CD14-positive monocyte (primary cell): ENCODE measurements around the gene HDAC6. TPM values are rescaled to one million over a fixed set of nuclear protein-coding genes. Genes with fewer than 3 reads are reported as not detected.

Experiments used
- DNase-seq, 3 donors: peaks; one replicate each; pipeline ENCODE4 v3.0.0-alpha.2; 2011 to 2022
- H2AFZ ChIP-seq: 2 replicates; pipeline ENCODE4 v1.6.0; 2012; ENCODE audit warnings: mild to moderate bottlenecking, low read depth, low read length, inconsistent platforms; ENCODE audit not compliant: insufficient read depth, poor library complexity, severe bottlenecking
- H3K27ac ChIP-seq, 2 donors: 1 replicate in 1 of 2; 2 replicates in 1 of 2; pipeline ENCODE4 v1.5.1; 2012 to 2013; ENCODE audit warnings: low read length in 2 of 2, control low read depth in 1 of 2, inconsistent platforms in 1 of 2, low read depth in 1 of 2, mild to moderate bottlenecking in 1 of 2
- H3K27me3 ChIP-seq, 2 donors: one replicate each; pipeline versions ENCODE4 v1.6.0 to v1.6.1; 2011 to 2013; ENCODE audit warnings: low read length in 2 of 2; ENCODE audit not compliant: control insufficient read depth in 2 of 2, insufficient read depth in 2 of 2
- H3K36me3 ChIP-seq, 2 donors: replicated peaks in 1 of 2; 1 replicate in 1 of 2; 2 replicates in 1 of 2; pipeline versions ENCODE4 v1.5.1 to v1.6.1; 2012 to 2013; ENCODE audit warnings: low read length in 2 of 2, control low read depth in 1 of 2, inconsistent platforms in 1 of 2, mild to moderate bottlenecking in 1 of 2; ENCODE audit not compliant: insufficient read depth in 2 of 2, control insufficient read depth in 1 of 2
- H3K4me1 ChIP-seq, 2 donors: 1 replicate in 1 of 2; 2 replicates in 1 of 2; pipeline versions ENCODE4 v1.5.1 to v1.6.1; 2012 to 2013; ENCODE audit warnings: low read length in 2 of 2, control low read depth in 1 of 2, inconsistent platforms in 1 of 2, mild to moderate bottlenecking in 1 of 2, moderate library complexity in 1 of 2; ENCODE audit not compliant: insufficient read depth in 2 of 2, control insufficient read depth in 1 of 2
- H3K4me2 ChIP-seq: replicated peaks from 2 replicates; pipeline ENCODE3; 2012; ENCODE audit warnings: low read length, moderate library complexity, mild to moderate bottlenecking; ENCODE audit not compliant: poor library complexity, severe bottlenecking; ENCODE audit errors: extremely low read depth
- H3K4me3 ChIP-seq, 3 experiments: fragments of 200-600 bp in 1 of 3; sonication (generic) in 1 of 3; replicated peaks in 1 of 3; 1 replicate in 2 of 3; 2 replicates in 1 of 3; pipeline ENCODE4 v1.5.1; 2011 to 2013; ENCODE audit warnings: low read length in 3 of 3, mild to moderate bottlenecking in 3 of 3, control low read depth in 2 of 3, low read depth in 2 of 3, inconsistent platforms in 1 of 3, moderate library complexity in 1 of 3
- H3K79me2 ChIP-seq: 2 replicates; pipeline ENCODE4 v1.6.0; 2012; ENCODE audit warnings: mild to moderate bottlenecking, control low read depth, inconsistent platforms, low read length, moderate library complexity; ENCODE audit not compliant: insufficient read depth
- H3K9ac ChIP-seq: 2 replicates; pipeline ENCODE4 v1.6.0; 2017; ENCODE audit warnings: low read length, mild to moderate bottlenecking; ENCODE audit not compliant: insufficient read depth, poor library complexity, severe bottlenecking
- H3K9me3 ChIP-seq, 2 donors: replicated peaks in 1 of 2; 1 replicate in 1 of 2; 2 replicates in 1 of 2; pipeline versions ENCODE4 v1.5.1 to v1.6.1; 2012 to 2013; ENCODE audit warnings: low read length in 2 of 2, control low read depth in 1 of 2; ENCODE audit not compliant: control insufficient read depth in 1 of 2, insufficient read depth in 1 of 2
- H4K20me1 ChIP-seq: 2 replicates; pipeline ENCODE4 v1.6.0; 2012; ENCODE audit warnings: mild to moderate bottlenecking, low read length, control low read depth, moderate library complexity; ENCODE audit not compliant: insufficient read depth
- H3K27ac Mint-ChIP-seq, 7 donors: one replicate each; pipeline ENCODE4 v1.8.0; 2020; ENCODE audit warnings: mild to moderate bottlenecking in 7 of 7, mixed read lengths in 7 of 7, moderate library complexity in 6 of 7, inconsistent platforms in 2 of 7
- H3K27me3 Mint-ChIP-seq, 3 donors: one replicate each; pipeline ENCODE4 v1.8.0; 2021 to 2022; ENCODE audit warnings: low read depth in 3 of 3, mild to moderate bottlenecking in 3 of 3, mixed read lengths in 3 of 3, moderate library complexity in 3 of 3, inconsistent platforms in 1 of 3
- H3K36me3 Mint-ChIP-seq, 2 donors: one replicate each; pipeline ENCODE4 v1.8.0; 2020; ENCODE audit warnings: mixed read lengths in 2 of 2, inconsistent platforms in 1 of 2, mild to moderate bottlenecking in 1 of 2
- H3K4me1 Mint-ChIP-seq: one replicate; pipeline ENCODE4 v1.8.0; 2020; ENCODE audit warnings: mild to moderate bottlenecking, mixed read lengths
- H3K4me3 Mint-ChIP-seq, 2 donors: one replicate each; pipeline ENCODE4 v1.8.0; 2020; ENCODE audit warnings: mild to moderate bottlenecking in 2 of 2, mixed read lengths in 2 of 2, moderate library complexity in 1 of 2
- H3K9me3 Mint-ChIP-seq, 7 donors: one replicate each; pipeline ENCODE4 v1.8.0; 2020 to 2022; ENCODE audit warnings: mixed read lengths in 7 of 7, mild to moderate bottlenecking in 6 of 7, moderate library complexity in 6 of 7, inconsistent platforms in 2 of 7
- WGBS: methylation state at CpG from one replicate; pipeline ENCODE4 v1.1.5; 2013; ENCODE audit warnings: missing lambda C conversion rate; ENCODE audit not compliant: insufficient coverage; 5-methylcytosine and 5-hydroxymethylcytosine counted together
- intact Hi-C, 2 donors: fragments of 100-400 bp; cut with micrococcal nuclease; formaldehyde crosslinking; loops; one replicate each; pipeline versions ENCODE4 v1.15.0 to v1.15.1; 2023
- polyA plus RNA-seq, 3 donors: library from polyadenylated mRNA; depleted of rRNA in 1 of 3; unstranded in 2 of 3; stranded (reverse) in 1 of 3; fragments of 300-500 nt in 2 of 3; fragments of >200 nt in 1 of 3; fragmentation: Illumina TruSeq in 2 of 3; gene quantifications; 1 replicate in 2 of 3; 2 replicates in 1 of 3; pipeline ENCODE4 v1.2.3, GENCODE V29; 2012 to 2021
- TF ChIP-seq, protein P1 (sequence below): fragments of 200-600 bp; IDR thresholded peaks from one replicate; pipeline ENCODE4 v1.8.0; 2022; ENCODE audit warnings: antibody characterized with exemption, mild to moderate bottlenecking

The HDAC6 gene
- polyA plus RNA-seq, 3 donors = 12.7 to 67.0 (median 19.7) TPM

DNA sequence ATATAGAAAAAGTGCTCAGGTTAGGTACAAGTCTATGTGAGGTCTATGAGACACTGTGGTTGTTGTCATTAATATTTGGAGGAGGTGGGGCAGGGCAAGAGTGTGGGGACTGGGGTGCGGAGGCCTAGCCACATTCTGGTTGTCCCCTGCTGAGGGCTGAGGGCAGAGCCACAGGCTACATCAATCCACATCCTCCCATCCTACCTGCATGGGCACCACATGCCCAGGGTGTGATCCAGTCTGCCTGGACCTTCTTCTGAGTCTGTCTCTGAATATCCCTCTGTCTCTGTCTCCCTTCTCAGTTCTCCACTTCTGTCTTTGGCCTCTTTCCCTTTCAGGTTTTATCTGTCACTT, 16.7 kb upstream of the HDAC6 start:
- Histone ChIP-seq H4K20me1 (no peaks in the 10 kb centered on the region), H3K9me3 (no peaks in the 10 kb centered on the region), H3K27me3 (no peaks in the 10 kb centered on the region), H2AFZ (no peak overlapping the region), H3K79me2 (no peaks in the 10 kb centered on the region), H3K4me3 (no peak overlapping the region), H3K36me3 (no peaks in the 10 kb centered on the region), H3K4me1 (peaks cover 0 to 9% of the 10 kb centered on the region in 2 donors), H3K27ac (no peak overlapping the region), H3K4me2 (no peak overlapping the region), H3K9ac (no peak overlapping the region)
- TF ChIP-seq, protein P1, sequence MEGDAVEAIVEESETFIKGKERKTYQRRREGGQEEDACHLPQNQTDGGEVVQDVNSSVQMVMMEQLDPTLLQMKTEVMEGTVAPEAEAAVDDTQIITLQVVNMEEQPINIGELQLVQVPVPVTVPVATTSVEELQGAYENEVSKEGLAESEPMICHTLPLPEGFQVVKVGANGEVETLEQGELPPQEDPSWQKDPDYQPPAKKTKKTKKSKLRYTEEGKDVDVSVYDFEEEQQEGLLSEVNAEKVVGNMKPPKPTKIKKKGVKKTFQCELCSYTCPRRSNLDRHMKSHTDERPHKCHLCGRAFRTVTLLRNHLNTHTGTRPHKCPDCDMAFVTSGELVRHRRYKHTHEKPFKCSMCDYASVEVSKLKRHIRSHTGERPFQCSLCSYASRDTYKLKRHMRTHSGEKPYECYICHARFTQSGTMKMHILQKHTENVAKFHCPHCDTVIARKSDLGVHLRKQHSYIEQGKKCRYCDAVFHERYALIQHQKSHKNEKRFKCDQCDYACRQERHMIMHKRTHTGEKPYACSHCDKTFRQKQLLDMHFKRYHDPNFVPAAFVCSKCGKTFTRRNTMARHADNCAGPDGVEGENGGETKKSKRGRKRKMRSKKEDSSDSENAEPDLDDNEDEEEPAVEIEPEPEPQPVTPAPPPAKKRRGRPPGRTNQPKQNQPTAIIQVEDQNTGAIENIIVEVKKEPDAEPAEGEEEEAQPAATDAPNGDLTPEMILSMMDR = no peak
- Mint-ChIP-seq H3K27me3 (peaks cover 3 to 11% (median 3%) of the 10 kb centered on the region in 3 donors), H3K27ac (no peak overlapping the region), H3K9me3 (peaks cover 0 to 4% (median 0%) of the 10 kb centered on the region in 7 donors), H3K4me3 (no peak overlapping the region), H3K36me3 (no peaks in the 10 kb centered on the region), H3K4me1 (peaks cover 9% of the 10 kb centered on the region)
- no CpG with 5 or more reads among the region's 1 CpG for WGBS
- intact Hi-C loops = no loop called here
- no peak for DNase-seq

DNA sequence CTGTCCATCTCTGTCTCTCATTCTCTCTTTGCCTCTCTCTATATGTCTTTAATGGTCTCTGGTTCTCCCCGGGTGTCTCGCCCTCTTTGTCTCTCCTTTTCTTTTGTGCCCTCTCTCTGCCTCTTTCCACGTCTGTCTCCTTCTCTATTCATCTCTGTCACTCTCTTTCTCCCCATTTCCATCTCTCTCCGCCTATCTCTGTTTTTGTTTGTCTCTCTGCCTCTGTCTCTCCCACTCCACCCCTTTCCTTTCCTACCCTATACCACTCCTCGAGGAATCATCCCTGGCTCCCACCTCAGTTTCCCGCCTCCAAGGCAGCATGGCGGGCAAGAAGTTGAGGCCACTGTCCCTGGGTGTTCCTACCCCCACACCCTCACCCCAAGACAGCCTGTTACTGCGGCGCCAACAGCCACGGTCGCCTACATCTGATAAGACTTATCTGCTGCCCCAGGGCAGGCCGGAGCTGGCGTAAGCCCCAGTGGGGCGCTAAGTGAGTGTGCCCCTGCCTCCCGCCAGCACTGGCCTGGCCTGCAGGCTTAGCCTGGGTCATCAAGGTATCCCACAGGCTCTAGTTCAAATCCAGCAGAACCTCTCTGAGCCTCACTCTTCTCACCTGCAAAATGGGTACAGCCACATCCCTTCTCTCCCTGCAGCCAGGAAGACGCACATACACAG, 16.2 kb upstream of the HDAC6 start:
- Mint-ChIP-seq H3K4me1 (peaks cover 13% of the 10 kb centered on the region), H3K36me3 (no peaks in the 10 kb centered on the region), H3K4me3 (no peak overlapping the region), H3K27ac (no peak overlapping the region), H3K27me3 (peaks cover 3 to 11% (median 3%) of the 10 kb centered on the region in 3 donors), H3K9me3 (peaks cover 0 to 4% (median 0%) of the 10 kb centered on the region in 7 donors)
- intact Hi-C loops = no loop called here
- Histone ChIP-seq H3K9me3 (no peaks in the 10 kb centered on the region), H3K27ac (no peak overlapping the region), H3K4me3 (no peak overlapping the region), H3K4me2 (no peak overlapping the region), H3K27me3 (no peaks in the 10 kb centered on the region), H3K9ac (no peak overlapping the region), H2AFZ (no peak overlapping the region), H4K20me1 (no peaks in the 10 kb centered on the region), H3K36me3 (no peaks in the 10 kb centered on the region), H3K79me2 (no peaks in the 10 kb centered on the region), H3K4me1 (peaks cover 0 to 11% of the 10 kb centered on the region in 2 donors)
- no peak for DNase-seq
- TF ChIP-seq, protein P1 = no peak
- WGBS = 100% methylated on average over 5 of the region's 16 CpGs
